ENCODE measurements around the gene HDAC4.

DNA sequence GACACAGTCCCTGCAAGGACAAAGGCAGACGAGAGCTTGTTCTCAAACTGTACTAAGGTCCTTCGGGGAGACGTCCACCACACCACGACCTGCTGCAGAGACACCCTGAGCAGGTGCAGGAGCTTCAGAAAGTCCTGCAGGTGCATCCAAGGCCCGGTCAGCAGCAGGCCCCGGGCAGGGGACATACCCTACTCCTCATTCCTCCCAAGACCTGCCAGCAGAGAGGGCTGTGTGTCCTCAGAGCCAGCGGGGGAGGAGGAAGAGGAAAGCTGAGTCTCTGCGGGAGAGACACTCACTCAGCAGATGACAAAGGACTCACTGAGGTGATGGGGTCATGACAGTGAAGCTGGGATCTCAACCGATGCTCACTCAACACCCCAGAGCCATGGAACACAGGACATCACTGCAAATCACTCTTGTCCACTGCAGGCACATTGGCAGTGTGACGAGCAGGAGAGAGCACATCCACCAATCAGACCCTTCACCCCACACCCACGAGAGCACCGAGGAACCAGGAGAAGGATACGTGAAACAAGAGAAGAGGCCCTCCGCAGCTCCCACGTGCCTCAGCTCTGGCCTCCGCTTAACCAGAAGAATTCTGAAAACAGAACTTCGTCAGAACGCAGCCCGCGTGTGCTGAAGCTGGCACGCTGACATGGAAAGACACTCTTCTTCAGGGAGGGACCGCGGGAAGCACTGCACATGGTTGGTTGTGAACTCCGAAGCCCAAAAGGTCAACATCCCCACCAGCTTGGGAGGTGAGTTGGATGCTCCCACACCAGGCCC, 9.3 kb downstream of the HDAC4 start:
- TF ChIP-seq CTCF (IDR thresholded peaks at IDR 0.05) (no peak), POLR2A (IDR thresholded peaks at IDR 0.05) (no peak)

Data from testis (tissue), 2 donors.